ENCODE data around the gene TCEAL1.
"Not testable (repeated sequence)": the region's sequence is repeated elsewhere in the genome, so short reads cannot be mapped to it uniquely, and the experiment has no call there.

Gene TCEAL1

GRCh38 chrX:103630171-103630511, 1.4 kb downstream of the TCEAL1 start:
- Mint-ChIP-seq H3K27me3 (ENCODE audit: low read depth, poor library complexity) (no peaks in the 10 kb centered on the region), H3K4me3 (peak overlapping the region; percentile 86), H3K36me3 (ENCODE audit: low read depth) (no peaks in the 10 kb centered on the region)

GRCh38 chrX:103631145-103631544, 2.4 kb downstream of the TCEAL1 start:
- Mint-ChIP-seq H3K9me3 (no peaks in the 10 kb centered on the region), H3K4me1 (peaks cover 16% of the 10 kb centered on the region), H3K36me3 (ENCODE audit: low read depth) (no peaks in the 10 kb centered on the region), H3K27ac (no peak overlapping the region), H3K27me3 (ENCODE audit: low read depth, poor library complexity) (no peaks in the 10 kb centered on the region), H3K4me3 (no peak overlapping the region)
- DNase-seq, result no peak
- no peak for TF ChIP-seq CTCF (IDR thresholded peaks at IDR 0.05)

More at GRCh38 chrX:103630171-103630511, 1.4 kb downstream of the TCEAL1 start:
- no peaks in the 10 kb centered on the region for H3K9me3 Mint-ChIP-seq
- no peak overlapping the region for H3K27ac Mint-ChIP-seq
- peaks cover 25% of the 10 kb centered on the region for H3K4me1 Mint-ChIP-seq
- TF ChIP-seq CTCF (IDR thresholded peaks at IDR 0.05), result no peak
- no peak for DNase-seq

GRCh38 chrX:103635436-103635835, 6.7 kb downstream of the TCEAL1 start:
- H3K4me3 Mint-ChIP-seq, result no peak overlapping the region
- no peak for DNase-seq
- H3K27ac Mint-ChIP-seq, result no peak overlapping the region
- H3K27me3 Mint-ChIP-seq (ENCODE audit: low read depth, poor library complexity), result peaks cover 3% of the 10 kb centered on the region
- no peaks in the 10 kb centered on the region for H3K9me3 Mint-ChIP-seq
- peaks cover 4% of the 10 kb centered on the region for H3K4me1 Mint-ChIP-seq
- H3K36me3 Mint-ChIP-seq (ENCODE audit: low read depth), result no peaks in the 10 kb centered on the region
- TF ChIP-seq CTCF (IDR thresholded peaks at IDR 0.05), result no peak

- peaks cover 4% of the 10 kb centered on the region for H3K4me1 Mint-ChIP-seq
- H3K27me3 Mint-ChIP-seq (ENCODE audit: low read depth, poor library complexity), result peaks cover 3% of the 10 kb centered on the region
- TF ChIP-seq CTCF (IDR thresholded peaks at IDR 0.05), result no peak
- DNase-seq, result no peak
- H3K4me3 Mint-ChIP-seq, result no peak overlapping the region
- H3K9me3 Mint-ChIP-seq, result no peaks in the 10 kb centered on the region
- H3K36me3 Mint-ChIP-seq (ENCODE audit: low read depth), result no peaks in the 10 kb centered on the region
- no peak overlapping the region for H3K27ac Mint-ChIP-seq
These were observed 9.0 kb downstream of the TCEAL1 start for GRCh38 chrX:103637604-103638338.

GRCh38 chrX:103638479-103639346, 9.9 kb downstream of the TCEAL1 start:
- DNase-seq, result peak; percentile 79
- not testable (repeated sequence) for H3K4me1 Mint-ChIP-seq; H3K27ac Mint-ChIP-seq; H3K4me3 Mint-ChIP-seq; H3K36me3 Mint-ChIP-seq (ENCODE audit: low read depth); H3K27me3 Mint-ChIP-seq (ENCODE audit: low read depth, poor library complexity); H3K9me3 Mint-ChIP-seq

- Mint-ChIP-seq H3K27me3 (ENCODE audit: low read depth, poor library complexity) (peaks cover 13% of the 10 kb centered on the region), H3K4me3 (no peak overlapping the region), H3K27ac (no peak overlapping the region), H3K36me3 (ENCODE audit: low read depth) (no peaks in the 10 kb centered on the region), H3K4me1 (peaks cover 4% of the 10 kb centered on the region), H3K9me3 (peaks cover 3% of the 10 kb centered on the region)
- no peak for DNase-seq
- TF ChIP-seq CTCF (IDR thresholded peaks at IDR 0.05), result no peak
These were observed 11.8 kb downstream of the TCEAL1 start for GRCh38 chrX:103640401-103641155.

Data from nephron progenitor cell (in vitro differentiated cells).